ENCODE data around the gene C17orf78. TPM values are rescaled to one million over a fixed set of nuclear protein-coding genes. Genes with fewer than 3 reads are reported as not detected.

C17orf78 gene
- total RNA-seq, 1 experiment from 2014 or later: not detected

DNA sequence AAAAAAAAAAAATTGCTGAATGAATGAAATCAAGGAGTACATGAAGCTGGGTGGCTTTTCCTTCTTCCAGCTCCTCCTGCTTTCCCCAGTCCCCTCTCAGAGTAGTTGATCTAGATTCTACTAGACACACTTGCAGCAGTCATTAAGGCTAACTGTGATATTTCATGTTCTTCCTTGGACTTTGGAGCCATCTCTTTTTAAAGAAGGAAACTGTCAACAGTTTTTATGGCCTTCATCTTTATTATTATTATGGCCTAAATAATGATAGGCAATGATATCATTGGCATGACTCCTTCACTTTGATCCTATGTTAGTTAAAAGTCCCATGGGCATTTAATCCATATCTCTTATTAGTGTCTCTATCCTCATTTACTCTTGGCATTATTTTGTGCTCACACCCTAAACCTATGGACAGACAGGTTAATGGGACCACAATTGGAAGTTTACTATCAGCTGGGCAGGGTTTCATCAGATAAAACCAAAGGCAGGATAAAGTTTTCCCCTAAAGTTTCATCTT lies 9.7 kb downstream of the C17orf78 start:
- CTCF ChIA-PET: interaction anchor here (2.0 kb wide), 1 partner anchor 12 kb away, joined by 12 read pairs; no protein-coding TSS in a partner anchor
- Histone ChIP-seq H3K36me3 (ENCODE audit: control insufficient read depth in 1 of 2, insufficient read depth in 2 of 2, low read length in 2 of 2) (no peaks in the 10 kb centered on the region), H3K9me3 (ENCODE audit: control insufficient read depth in 1 of 2, insufficient read depth in 1 of 2, low read depth in 1 of 2, low read length in 2 of 2) (no peaks in the 10 kb centered on the region), H3K4me2 (ENCODE audit: low read length) (no peak overlapping the region), H3K4me1 (ENCODE audit: control insufficient read depth in 1 of 2, insufficient read depth in 2 of 2, low read length in 2 of 2) (no peaks in the 10 kb centered on the region), H3K9me2 (ENCODE audit: insufficient read depth) (no peaks in the 10 kb centered on the region), H3K4me3 (replicated peaks in 1 of 2; ENCODE audit: low read depth in 1 of 2, low read length in 2 of 2) (no peak overlapping the region), H3K27ac (ENCODE audit: low read depth, low read length) (no peak overlapping the region), H3K79me2 (ENCODE audit: insufficient read depth, low read length) (no peaks in the 10 kb centered on the region), H3K27me3 (ENCODE audit: insufficient read depth, low read length) (no peaks in the 10 kb centered on the region), H2AFZ (ENCODE audit: low read depth, low read length, poor library complexity, severe bottlenecking) (no peak overlapping the region), H4K20me1 (ENCODE audit: insufficient read depth) (no peaks in the 10 kb centered on the region), H3K9ac (ENCODE audit: low read length) (no peak overlapping the region)
- RAD21 ChIA-PET (ENCODE audit: low non-redundant PET in 1 of 2, low total read pairs in 2 of 2, uncharacterized antibody in 2 of 2, unreplicated experiment in 2 of 2): no interaction called here
- no peak for DNase-seq (ENCODE audit: low read depth, low spot score)
- BruUV-seq (replicated peaks): no TSS peak
- TF ChIP-seq CEBPB (IDR thresholded peaks at IDR 0.05; ENCODE audit: low read depth) (no peak), EZH2phosphoT487 (IDR thresholded peaks at IDR 0.05; ENCODE audit: borderline replicate concordance) (no peak), CBX3 (IDR thresholded peaks at IDR 0.05; ENCODE audit: low read depth) (no peak), SRF (IDR thresholded peaks at IDR 0.05; ENCODE audit: low read depth) (no peak)
- POLR2A ChIA-PET: no interaction called here
- ATAC-seq: no peak
- intact Hi-C loops (cut with micrococcal nuclease): no loop called here

DNA sequence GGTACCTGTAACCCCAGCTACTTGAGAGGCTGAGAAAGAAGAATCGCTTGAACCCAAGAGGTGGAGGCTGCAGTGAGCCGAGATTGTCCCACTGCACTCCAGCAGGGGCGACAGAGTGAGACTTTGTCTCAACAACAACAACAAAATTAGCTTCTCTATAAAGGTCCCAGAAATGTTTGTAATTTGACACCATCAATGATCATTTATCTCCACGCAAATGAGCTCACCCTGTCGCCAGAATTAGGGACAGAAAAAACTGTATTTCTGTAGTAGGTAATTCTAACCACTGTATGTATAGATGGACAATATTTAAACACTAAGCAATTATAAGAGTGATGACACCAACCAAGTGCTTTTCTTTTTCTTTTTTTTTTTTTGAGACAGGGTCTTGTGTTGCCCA lies 10.7 kb downstream of the C17orf78 start:
- H3K27ac ChIP-seq (ENCODE audit: low read depth, low read length): no peak overlapping the region
- H3K27me3 ChIP-seq (ENCODE audit: insufficient read depth, low read length): no peaks in the 10 kb centered on the region
- no TSS peak for BruUV-seq (replicated peaks)
- no peaks in the 10 kb centered on the region for H3K9me2 ChIP-seq (ENCODE audit: insufficient read depth)
- ATAC-seq (no peak), DNase-seq (ENCODE audit: low read depth, low spot score) (no peak)
- intact Hi-C loops (cut with micrococcal nuclease): no loop called here
- RAD21 ChIA-PET (ENCODE audit: low non-redundant PET in 1 of 2, low total read pairs in 2 of 2, uncharacterized antibody in 2 of 2, unreplicated experiment in 2 of 2): no interaction called here
- no peak overlapping the region for H3K9ac ChIP-seq (ENCODE audit: low read length)
- POLR2A ChIA-PET: interaction anchor here (0.8 kb wide), 1 partner anchor 28 kb away, joined by 4 read pairs; no protein-coding TSS in a partner anchor
- no peak overlapping the region for H3K4me2 ChIP-seq (ENCODE audit: low read length)
- no peaks in the 10 kb centered on the region for H3K9me3 ChIP-seq (ENCODE audit: control insufficient read depth in 1 of 2, insufficient read depth in 1 of 2, low read depth in 1 of 2, low read length in 2 of 2)
- CTCF ChIA-PET: interaction anchor here (2.0 kb wide), 1 partner anchor 13 kb away, joined by 12 read pairs; no protein-coding TSS in a partner anchor
- H4K20me1 ChIP-seq (ENCODE audit: insufficient read depth): no peaks in the 10 kb centered on the region
- H3K4me1 ChIP-seq (ENCODE audit: control insufficient read depth in 1 of 2, insufficient read depth in 2 of 2, low read length in 2 of 2): no peaks in the 10 kb centered on the region; a peak in 1 of 4 replicates
- no peak overlapping the region for H2AFZ ChIP-seq (ENCODE audit: low read depth, low read length, poor library complexity, severe bottlenecking)
- H3K79me2 ChIP-seq (ENCODE audit: insufficient read depth, low read length): no peaks in the 10 kb centered on the region
- no peak overlapping the region for H3K4me3 ChIP-seq (replicated peaks in 1 of 2; ENCODE audit: low read depth in 1 of 2, low read length in 2 of 2)
- H3K36me3 ChIP-seq (ENCODE audit: control insufficient read depth in 1 of 2, insufficient read depth in 2 of 2, low read length in 2 of 2): no peaks in the 10 kb centered on the region
- no peak for TF ChIP-seq TCF7L2 (IDR thresholded peaks at IDR 0.05; ENCODE audit: borderline replicate concordance, extremely low read depth, insufficient read depth, insufficient read length)
- TF ChIP-seq, protein P1, sequence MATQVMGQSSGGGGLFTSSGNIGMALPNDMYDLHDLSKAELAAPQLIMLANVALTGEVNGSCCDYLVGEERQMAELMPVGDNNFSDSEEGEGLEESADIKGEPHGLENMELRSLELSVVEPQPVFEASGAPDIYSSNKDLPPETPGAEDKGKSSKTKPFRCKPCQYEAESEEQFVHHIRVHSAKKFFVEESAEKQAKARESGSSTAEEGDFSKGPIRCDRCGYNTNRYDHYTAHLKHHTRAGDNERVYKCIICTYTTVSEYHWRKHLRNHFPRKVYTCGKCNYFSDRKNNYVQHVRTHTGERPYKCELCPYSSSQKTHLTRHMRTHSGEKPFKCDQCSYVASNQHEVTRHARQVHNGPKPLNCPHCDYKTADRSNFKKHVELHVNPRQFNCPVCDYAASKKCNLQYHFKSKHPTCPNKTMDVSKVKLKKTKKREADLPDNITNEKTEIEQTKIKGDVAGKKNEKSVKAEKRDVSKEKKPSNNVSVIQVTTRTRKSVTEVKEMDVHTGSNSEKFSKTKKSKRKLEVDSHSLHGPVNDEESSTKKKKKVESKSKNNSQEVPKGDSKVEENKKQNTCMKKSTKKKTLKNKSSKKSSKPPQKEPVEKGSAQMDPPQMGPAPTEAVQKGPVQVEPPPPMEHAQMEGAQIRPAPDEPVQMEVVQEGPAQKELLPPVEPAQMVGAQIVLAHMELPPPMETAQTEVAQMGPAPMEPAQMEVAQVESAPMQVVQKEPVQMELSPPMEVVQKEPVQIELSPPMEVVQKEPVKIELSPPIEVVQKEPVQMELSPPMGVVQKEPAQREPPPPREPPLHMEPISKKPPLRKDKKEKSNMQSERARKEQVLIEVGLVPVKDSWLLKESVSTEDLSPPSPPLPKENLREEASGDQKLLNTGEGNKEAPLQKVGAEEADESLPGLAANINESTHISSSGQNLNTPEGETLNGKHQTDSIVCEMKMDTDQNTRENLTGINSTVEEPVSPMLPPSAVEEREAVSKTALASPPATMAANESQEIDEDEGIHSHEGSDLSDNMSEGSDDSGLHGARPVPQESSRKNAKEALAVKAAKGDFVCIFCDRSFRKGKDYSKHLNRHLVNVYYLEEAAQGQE (IDR thresholded peaks at IDR 0.05; ENCODE audit: low read depth): no peak
- TF ChIP-seq POLR2AphosphoS5 (IDR thresholded peaks at IDR 0.05; ENCODE audit: low read depth, low read length): no peak
- no peak for TF ChIP-seq ELF1 (IDR thresholded peaks at IDR 0.05; ENCODE audit: borderline replicate concordance, low read depth)
- no peak for TF ChIP-seq EZH2phosphoT487 (IDR thresholded peaks at IDR 0.05; ENCODE audit: borderline replicate concordance)
- TF ChIP-seq, protein P2, sequence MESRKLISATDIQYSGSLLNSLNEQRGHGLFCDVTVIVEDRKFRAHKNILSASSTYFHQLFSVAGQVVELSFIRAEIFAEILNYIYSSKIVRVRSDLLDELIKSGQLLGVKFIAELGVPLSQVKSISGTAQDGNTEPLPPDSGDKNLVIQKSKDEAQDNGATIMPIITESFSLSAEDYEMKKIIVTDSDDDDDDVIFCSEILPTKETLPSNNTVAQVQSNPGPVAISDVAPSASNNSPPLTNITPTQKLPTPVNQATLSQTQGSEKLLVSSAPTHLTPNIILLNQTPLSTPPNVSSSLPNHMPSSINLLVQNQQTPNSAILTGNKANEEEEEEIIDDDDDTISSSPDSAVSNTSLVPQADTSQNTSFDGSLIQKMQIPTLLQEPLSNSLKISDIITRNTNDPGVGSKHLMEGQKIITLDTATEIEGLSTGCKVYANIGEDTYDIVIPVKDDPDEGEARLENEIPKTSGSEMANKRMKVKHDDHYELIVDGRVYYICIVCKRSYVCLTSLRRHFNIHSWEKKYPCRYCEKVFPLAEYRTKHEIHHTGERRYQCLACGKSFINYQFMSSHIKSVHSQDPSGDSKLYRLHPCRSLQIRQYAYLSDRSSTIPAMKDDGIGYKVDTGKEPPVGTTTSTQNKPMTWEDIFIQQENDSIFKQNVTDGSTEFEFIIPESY (IDR thresholded peaks at IDR 0.05; ENCODE audit: extremely low read depth, insufficient replicate concordance, low read length): no peak
- TF ChIP-seq YY1 (IDR thresholded peaks at IDR 0.05; ENCODE audit: extremely low read depth, insufficient replicate concordance, low read depth, low read length): no peak
- TF ChIP-seq EGR1 (IDR thresholded peaks at IDR 0.05; ENCODE audit: low read depth): no peak
- no peak for TF ChIP-seq ZNF274 (IDR thresholded peaks at IDR 0.05; ENCODE audit: low read depth, low read length)
- no peak for TF ChIP-seq SP1 (IDR thresholded peaks at IDR 0.05; ENCODE audit: low read depth)
- TF ChIP-seq POLR2A (IDR thresholded peaks at IDR 0.05; ENCODE audit: borderline replicate concordance, extremely low read depth, insufficient read depth, insufficient read length): no peak
- no peak for TF ChIP-seq SRF (IDR thresholded peaks at IDR 0.05; ENCODE audit: low read depth)
- TF ChIP-seq, protein P3, sequence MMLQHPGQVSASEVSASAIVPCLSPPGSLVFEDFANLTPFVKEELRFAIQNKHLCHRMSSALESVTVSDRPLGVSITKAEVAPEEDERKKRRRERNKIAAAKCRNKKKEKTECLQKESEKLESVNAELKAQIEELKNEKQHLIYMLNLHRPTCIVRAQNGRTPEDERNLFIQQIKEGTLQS (IDR thresholded peaks at IDR 0.05): no peak

All from HCT116 (cell line).